ENCODE data around the gene TUT4. TPM values are rescaled to one million over a fixed set of nuclear protein-coding genes. Genes with fewer than 3 reads are reported as not detected.

TUT4 gene
- total RNA-seq, 1 donor from 2014 or later: 32.1 TPM

GRCh38 chr1:52511851-52512615 lies 40.9 kb downstream of the TUT4 start:
- no peak overlapping the region for H3K4me3 ChIP-seq (ENCODE audit: low read depth, low read length)
- TF ChIP-seq CTCF (IDR thresholded peaks at IDR 0.05; ENCODE audit: insufficient read depth, low read length, poor library complexity, severe bottlenecking): no peak
- no peak for DNase-seq (ENCODE audit: low read depth)
- no peaks in the 10 kb centered on the region for H3K36me3 ChIP-seq (ENCODE audit: control insufficient read depth, insufficient read depth, low read length)
- no peaks in the 10 kb centered on the region for H3K27me3 ChIP-seq (ENCODE audit: control insufficient read depth, insufficient read depth, low read length)

- Histone ChIP-seq H3K36me3 (ENCODE audit: control insufficient read depth, insufficient read depth, low read length) (no peaks in the 10 kb centered on the region), H3K4me3 (ENCODE audit: low read depth, low read length) (no peak overlapping the region), H3K27me3 (ENCODE audit: control insufficient read depth, insufficient read depth, low read length) (no peaks in the 10 kb centered on the region)
- TF ChIP-seq CTCF (IDR thresholded peaks at IDR 0.05; ENCODE audit: insufficient read depth, low read length, poor library complexity, severe bottlenecking): no peak
- DNase-seq (ENCODE audit: low read depth): no peak
These were observed 41.5 kb downstream of the TUT4 start for GRCh38 chr1:52511439-52511838.

- Histone ChIP-seq H3K36me3 (ENCODE audit: control insufficient read depth, insufficient read depth, low read length) (no peaks in the 10 kb centered on the region), H3K4me3 (ENCODE audit: low read depth, low read length) (no peak overlapping the region), H3K27me3 (ENCODE audit: control insufficient read depth, insufficient read depth, low read length) (no peaks in the 10 kb centered on the region)
- TF ChIP-seq CTCF (IDR thresholded peaks at IDR 0.05; ENCODE audit: insufficient read depth, low read length, poor library complexity, severe bottlenecking): no peak
- no peak for DNase-seq (ENCODE audit: low read depth)
These were observed 45.9 kb downstream of the TUT4 start for GRCh38 chr1:52506920-52507546.

GRCh38 chr1:52506349-52506748 lies 46.5 kb downstream of the TUT4 start:
- TF ChIP-seq CTCF (IDR thresholded peaks at IDR 0.05; ENCODE audit: insufficient read depth, low read length, poor library complexity, severe bottlenecking): no peak
- no peaks in the 10 kb centered on the region for H3K27me3 ChIP-seq (ENCODE audit: control insufficient read depth, insufficient read depth, low read length)
- no peak overlapping the region for H3K4me3 ChIP-seq (ENCODE audit: low read depth, low read length)
- no peaks in the 10 kb centered on the region for H3K36me3 ChIP-seq (ENCODE audit: control insufficient read depth, insufficient read depth, low read length)
- no peak for DNase-seq (ENCODE audit: low read depth)

GRCh38 chr1:52504720-52505119 lies 48.2 kb downstream of the TUT4 start:
- no peaks in the 10 kb centered on the region for H3K27me3 ChIP-seq (ENCODE audit: control insufficient read depth, insufficient read depth, low read length)
- DNase-seq (ENCODE audit: low read depth): no peak
- H3K4me3 ChIP-seq (ENCODE audit: low read depth, low read length): no peak overlapping the region
- TF ChIP-seq CTCF (IDR thresholded peaks at IDR 0.05; ENCODE audit: insufficient read depth, low read length, poor library complexity, severe bottlenecking): no peak
- no peaks in the 10 kb centered on the region for H3K36me3 ChIP-seq (ENCODE audit: control insufficient read depth, insufficient read depth, low read length)

Data from kidney epithelial cell (primary cell).